Ovary (tissue), 9 donors: Measurements from ENCODE around the gene CAPRIN1. TPM values are rescaled to one million over a fixed set of nuclear protein-coding genes. Genes with fewer than 3 reads are reported as not detected.

ENCODE experiments used
- DNase-seq, 5 donors: peaks; one replicate each; pipeline ENCODE4 v3.0.0-alpha.2; 2019 to 2020
- H3K27ac ChIP-seq, 2 donors: fragments of 200-600 bp; one replicate each; pipeline versions ENCODE4 v1.5.1 to v1.8.0; 2019 to 2022
- H3K27me3 ChIP-seq: fragments of 200-600 bp; one replicate; pipeline ENCODE4 v1.8.0; 2022
- H3K36me3 ChIP-seq: fragments of 200-600 bp; sonication (generic); one replicate; pipeline ENCODE4 v1.5.1; 2019
- H3K4me1 ChIP-seq: one replicate; pipeline ENCODE4 v1.8.1; 2013; ENCODE audit warnings: mild to moderate bottlenecking, moderate library complexity; ENCODE audit not compliant: insufficient read depth
- H3K4me3 ChIP-seq: fragments of 200-600 bp; sonication (generic); one replicate; pipeline ENCODE4 v1.5.1; 2017
- H3K9me3 ChIP-seq, 2 donors: fragments of 200-600 bp in 1 of 2; sonication (generic) in 1 of 2; one replicate each; pipeline versions ENCODE4 v1.5.1 to v1.8.1; 2013 to 2019; ENCODE audit warnings: mild to moderate bottlenecking in 1 of 2, moderate library complexity in 1 of 2
- EP300 ChIP-seq: sonication (generic); formaldehyde crosslinking; IDR thresholded peaks from one replicate; pipeline ENCODE4 v1.6.1; 2017; ENCODE audit warnings: antibody characterized with exemption
- POLR2A ChIP-seq: fragments of 450-650 bp; IDR thresholded peaks from one replicate; pipeline ENCODE4 v1.6.1; 2017; ENCODE audit warnings: antibody characterized with exemption, mild to moderate bottlenecking, moderate library complexity
- WGBS, 3 donors: extraction: QIAGEN DNeasy Blood & Tissue Kit in 1 of 3; methylation state at CpG; one replicate each; pipeline versions ENCODE4 v1.1.5 to v1.1.7; 2013 to 2017; 5-methylcytosine and 5-hydroxymethylcytosine counted together
- intact Hi-C, 4 donors: fragments of 100-400 bp; cut with DNase I; formaldehyde crosslinking; loops; one replicate each; pipeline versions ENCODE4 v1.11.0 to v1.15.1; 2022 to 2023
- polyA plus RNA-seq, 2 donors: library from polyadenylated mRNA; stranded (reverse); fragments of 200-250 nt in 1 of 2; fragments of 350-450 nt in 1 of 2; fragmentation: Illumina TruSeq in 1 of 2; extraction: RNeasy Lipid Tissue Mini Kit (QIAGEN cat#74804) in 1 of 2; gene quantifications; one replicate each; pipeline ENCODE4 v1.2.3, GENCODE V29; 2013 to 2014
- total RNA-seq, 7 donors: library from RNA; depleted of rRNA in 2 of 7; stranded (reverse); fragments of >200 nt in 2 of 7; fragmentation: NEBNext Ultra II Directional in 3 of 7; extraction: Animal tissue kit (Norgen Biotek cat#: 25700) in 3 of 7; gene quantifications; one replicate each; pipeline versions ENCODE4 v1.1.0 to v1.2.4, GENCODE V29; 2016 to 2023
- TF ChIP-seq, protein P1 (sequence below), 3 donors: fragments of 450-650 bp in 2 of 3; fragments of 200-600 bp in 1 of 3; IDR thresholded peaks; one replicate each; pipeline versions ENCODE4 v1.5.1 to v1.8.0; 2016 to 2022; ENCODE audit warnings: antibody characterized with exemption in 3 of 3, mild to moderate bottlenecking in 1 of 3
- donor health status: DM: no; HTN: no; CAD: no; lungs with moderate emphysema.
- donor health status: DM: no; HTN: no; CAD: no.
- donor health status: Bipolar disorder and iron deficiency.
- donor health status: DM: yes; HTN: yes; CAD: no.
- donor health status: DM: no; HTN: no; CAD: no.
- donor health status: DM: yes; HTN: yes; CAD: no.

Gene CAPRIN1
- total and polyA plus RNA-seq, 9 donors = 74.2 to 214 (median 160) TPM

GRCh38 chr11:34139346-34139745, 87.8 kb downstream of the CAPRIN1 start:
- WGBS, 3 donors = 88 to 91% (median 90%) methylated on average over 7 of the region's 7 CpGs
- Histone ChIP-seq H3K27ac (no peak overlapping the region), H3K36me3 (peaks cover 3% of the 10 kb centered on the region), H3K4me3 (no peak overlapping the region), H3K9me3 (no peaks in the 10 kb centered on the region), H3K27me3 (no peaks in the 10 kb centered on the region), H3K4me1 (no peaks in the 10 kb centered on the region)
- intact Hi-C loops = no loop called here
- TF ChIP-seq POLR2A = no peak
- no peak for TF ChIP-seq EP300
- TF ChIP-seq, protein P1, sequence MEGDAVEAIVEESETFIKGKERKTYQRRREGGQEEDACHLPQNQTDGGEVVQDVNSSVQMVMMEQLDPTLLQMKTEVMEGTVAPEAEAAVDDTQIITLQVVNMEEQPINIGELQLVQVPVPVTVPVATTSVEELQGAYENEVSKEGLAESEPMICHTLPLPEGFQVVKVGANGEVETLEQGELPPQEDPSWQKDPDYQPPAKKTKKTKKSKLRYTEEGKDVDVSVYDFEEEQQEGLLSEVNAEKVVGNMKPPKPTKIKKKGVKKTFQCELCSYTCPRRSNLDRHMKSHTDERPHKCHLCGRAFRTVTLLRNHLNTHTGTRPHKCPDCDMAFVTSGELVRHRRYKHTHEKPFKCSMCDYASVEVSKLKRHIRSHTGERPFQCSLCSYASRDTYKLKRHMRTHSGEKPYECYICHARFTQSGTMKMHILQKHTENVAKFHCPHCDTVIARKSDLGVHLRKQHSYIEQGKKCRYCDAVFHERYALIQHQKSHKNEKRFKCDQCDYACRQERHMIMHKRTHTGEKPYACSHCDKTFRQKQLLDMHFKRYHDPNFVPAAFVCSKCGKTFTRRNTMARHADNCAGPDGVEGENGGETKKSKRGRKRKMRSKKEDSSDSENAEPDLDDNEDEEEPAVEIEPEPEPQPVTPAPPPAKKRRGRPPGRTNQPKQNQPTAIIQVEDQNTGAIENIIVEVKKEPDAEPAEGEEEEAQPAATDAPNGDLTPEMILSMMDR (IDR thresholded peaks at IDR 0.05) = no peak
- no peak for DNase-seq

- no peaks in the 10 kb centered on the region for H3K4me1 ChIP-seq
- no peak for DNase-seq
- intact Hi-C loops = no loop called here
- H3K4me3 ChIP-seq = no peak overlapping the region
- H3K27ac ChIP-seq = no peak overlapping the region
- peaks cover 3% of the 10 kb centered on the region for H3K36me3 ChIP-seq
- H3K27me3 ChIP-seq = no peaks in the 10 kb centered on the region
- H3K9me3 ChIP-seq = no peaks in the 10 kb centered on the region
- TF ChIP-seq, protein P1 (IDR thresholded peaks at IDR 0.05) = no peak
- TF ChIP-seq EP300 (no peak), POLR2A (no peak)
- 90 to 93% (median 90%) methylated on average over 11 of the region's 11 CpGs for WGBS, 3 donors
Measured at GRCh38 chr11:34140149-34140548, 88.6 kb downstream of the CAPRIN1 start.

GRCh38 chr11:34143048-34143447, 91.5 kb downstream of the CAPRIN1 start:
- no peak for DNase-seq
- H3K36me3 ChIP-seq = peaks cover 2% of the 10 kb centered on the region
- no peak overlapping the region for H3K4me3 ChIP-seq
- no peaks in the 10 kb centered on the region for H3K9me3 ChIP-seq
- intact Hi-C loops = no loop called here
- no peak for TF ChIP-seq POLR2A
- TF ChIP-seq EP300 = no peak
- TF ChIP-seq, protein P1 (IDR thresholded peaks at IDR 0.05) = no peak
- H3K27ac ChIP-seq = no peak overlapping the region
- 50 to 65% (median 63%) methylated on average over 2 of the region's 2 CpGs for WGBS, 3 donors
- H3K4me1 ChIP-seq = no peaks in the 10 kb centered on the region
- no peaks in the 10 kb centered on the region for H3K27me3 ChIP-seq

GRCh38 chr11:34145073-34145472, 93.5 kb downstream of the CAPRIN1 start:
- Histone ChIP-seq H3K9me3 (no peaks in the 10 kb centered on the region), H3K36me3 (peaks cover 2% of the 10 kb centered on the region), H3K27me3 (no peaks in the 10 kb centered on the region), H3K27ac (no peak overlapping the region), H3K4me3 (no peak overlapping the region), H3K4me1 (no peaks in the 10 kb centered on the region)
- intact Hi-C loops = no loop called here
- 76 to 87% (median 80%) methylated on average over 5 of the region's 5 CpGs for WGBS, 3 donors
- DNase-seq = no peak
- no peak for TF ChIP-seq EP300
- TF ChIP-seq POLR2A = no peak
- TF ChIP-seq, protein P1 (IDR thresholded peaks at IDR 0.05) = no peak
